OCI-LY3 (cell line): ENCODE measurements around the gene MEI4.

Experiments
- H2AFZ ChIP-seq: fragments of 200-600, 300-600 bp; shearing (Covaris generic); 2 replicates; pipeline ENCODE4 v1.6.0; 2014; ENCODE audit warnings: antibody characterized with exemption, low read depth, low read length
- H3K27ac ChIP-seq: fragments of 200-600, 300-600 bp; sonication (generic); 2 replicates; pipeline ENCODE4 v1.5.1; 2014; ENCODE audit warnings: mild to moderate bottlenecking, low read length, moderate library complexity, mixed read lengths
- H3K27me3 ChIP-seq: fragments of 200-600, 300-600 bp; sonication (generic); 2 replicates; pipeline ENCODE4 v1.6.1; 2014; ENCODE audit warnings: low read depth, low read length, mixed read lengths
- H3K36me3 ChIP-seq: fragments of 200-600, 300-600 bp; sonication (generic); replicated peaks from 2 replicates; pipeline ENCODE3; 2014; ENCODE audit warnings: low read depth, low read length, mixed read lengths
- H3K4me1 ChIP-seq: fragments of 300-600, 200-600 bp; sonication (generic); 2 replicates; pipeline ENCODE4 v1.6.1; 2014; ENCODE audit warnings: low read length, mixed read lengths
- H3K4me2 ChIP-seq: fragments of 200-600, 300-600 bp; sonication (generic); 2 replicates; pipeline ENCODE4 v1.6.1; 2014; ENCODE audit warnings: low read length, mixed read lengths
- H3K4me3 ChIP-seq: fragments of 300-600, 200-600 bp; sonication (generic); 2 replicates; pipeline ENCODE4 v1.5.1; 2014; ENCODE audit warnings: antibody characterized with exemption, mild to moderate bottlenecking, low read length, moderate library complexity
- H3K79me2 ChIP-seq: fragments of 300-600, 200-600 bp; shearing (Covaris generic); 2 replicates; pipeline ENCODE4 v1.6.1; 2014; ENCODE audit warnings: mild to moderate bottlenecking, low read length, mixed read lengths
- H3K9ac ChIP-seq: fragments of 300-600, 200-600 bp; shearing (Covaris generic); 2 replicates; pipeline ENCODE4 v1.6.0; 2014; ENCODE audit warnings: mild to moderate bottlenecking, low read length, moderate library complexity
- H3K9me3 ChIP-seq: fragments of 200-600, 300-600 bp; shearing (Covaris generic); 2 replicates; pipeline ENCODE4 v1.6.1; 2014; ENCODE audit warnings: low read length, mixed read lengths; ENCODE audit not compliant: insufficient read depth
- H4K20me1 ChIP-seq: fragments of 200-600, 300-600 bp; sonication (generic); 2 replicates; pipeline ENCODE4 v1.6.1; 2016; ENCODE audit warnings: low read length, mixed read lengths; ENCODE audit not compliant: insufficient read depth
- EZH2phosphoT487 ChIP-seq: fragments of 200-600 bp; shearing (Covaris generic); IDR thresholded peaks from 2 replicates; pipeline ENCODE4 v1.6.1; 2018; ENCODE audit warnings: antibody characterized with exemption, mixed run types, low read depth
- TF ChIP-seq, protein P1 (sequence below): fragments of 200-600, 300-600 bp; sonication (generic); IDR thresholded peaks from 2 replicates; pipeline ENCODE4 v1.5.1; 2014; ENCODE audit warnings: antibody characterized with exemption, low read length, low read depth

MEI4 gene

DNA sequence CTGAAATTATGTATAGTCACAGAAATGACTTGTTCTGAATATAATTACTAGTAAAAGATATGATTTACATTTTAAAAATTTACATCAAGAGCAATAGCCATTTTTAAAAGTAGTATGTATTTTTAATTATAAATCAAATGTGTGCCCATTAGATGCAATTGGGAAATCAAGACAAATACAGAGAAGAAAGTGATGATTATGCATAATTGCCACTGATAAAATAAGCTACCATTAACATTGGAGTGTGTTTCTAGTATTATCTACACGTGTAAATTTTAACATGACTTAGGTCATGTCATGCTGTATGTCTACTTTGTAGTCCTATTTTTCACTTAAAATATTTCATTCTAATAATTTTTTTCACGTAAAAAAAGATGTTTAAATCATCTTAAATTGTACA lies 22.8 kb upstream of the MEI4 start:
- Histone ChIP-seq H3K27me3 (no peaks in the 10 kb centered on the region), H3K4me1 (peaks cover 8% of the 10 kb centered on the region; the same call in 1 of the 2 replicates)
- no peak for TF ChIP-seq EZH2phosphoT487

DNA sequence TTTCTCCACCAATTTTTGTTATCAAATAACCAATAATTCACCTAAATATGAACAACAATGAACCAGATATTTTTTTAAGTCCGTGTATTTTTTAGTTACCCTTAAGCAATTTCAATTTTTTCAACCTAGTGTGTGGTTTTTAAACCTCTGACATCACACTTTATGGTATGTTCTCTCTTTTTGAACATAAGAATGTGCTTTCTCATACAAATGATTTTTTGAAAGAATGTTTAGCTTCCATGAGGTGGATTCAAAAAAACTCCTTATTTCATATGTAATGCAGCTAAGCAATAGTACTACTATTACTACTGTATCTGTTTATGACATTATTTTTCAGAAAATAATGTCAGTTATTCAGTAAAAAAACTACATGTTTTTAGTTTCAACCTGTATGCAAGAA lies 19.4 kb upstream of the MEI4 start:
- Histone ChIP-seq H3K27ac (no peak overlapping the region), H2AFZ (no peak overlapping the region), H3K27me3 (no peaks in the 10 kb centered on the region), H3K36me3 (no peaks in the 10 kb centered on the region), H3K9me3 (no peaks in the 10 kb centered on the region), H3K79me2 (no peaks in the 10 kb centered on the region), H3K4me1 (peaks cover 8% of the 10 kb centered on the region; the same call in 1 of the 2 replicates), H3K4me3 (no peak overlapping the region), H3K9ac (no peak overlapping the region), H4K20me1 (no peaks in the 10 kb centered on the region), H3K4me2 (no peak overlapping the region)
- TF ChIP-seq, protein P1, sequence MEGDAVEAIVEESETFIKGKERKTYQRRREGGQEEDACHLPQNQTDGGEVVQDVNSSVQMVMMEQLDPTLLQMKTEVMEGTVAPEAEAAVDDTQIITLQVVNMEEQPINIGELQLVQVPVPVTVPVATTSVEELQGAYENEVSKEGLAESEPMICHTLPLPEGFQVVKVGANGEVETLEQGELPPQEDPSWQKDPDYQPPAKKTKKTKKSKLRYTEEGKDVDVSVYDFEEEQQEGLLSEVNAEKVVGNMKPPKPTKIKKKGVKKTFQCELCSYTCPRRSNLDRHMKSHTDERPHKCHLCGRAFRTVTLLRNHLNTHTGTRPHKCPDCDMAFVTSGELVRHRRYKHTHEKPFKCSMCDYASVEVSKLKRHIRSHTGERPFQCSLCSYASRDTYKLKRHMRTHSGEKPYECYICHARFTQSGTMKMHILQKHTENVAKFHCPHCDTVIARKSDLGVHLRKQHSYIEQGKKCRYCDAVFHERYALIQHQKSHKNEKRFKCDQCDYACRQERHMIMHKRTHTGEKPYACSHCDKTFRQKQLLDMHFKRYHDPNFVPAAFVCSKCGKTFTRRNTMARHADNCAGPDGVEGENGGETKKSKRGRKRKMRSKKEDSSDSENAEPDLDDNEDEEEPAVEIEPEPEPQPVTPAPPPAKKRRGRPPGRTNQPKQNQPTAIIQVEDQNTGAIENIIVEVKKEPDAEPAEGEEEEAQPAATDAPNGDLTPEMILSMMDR: no peak
- no peak for TF ChIP-seq EZH2phosphoT487

More for the DNA sequence above, 22.8 kb upstream of the MEI4 start:
- H2AFZ ChIP-seq: no peak overlapping the region
- no peaks in the 10 kb centered on the region for H3K79me2 ChIP-seq
- H3K36me3 ChIP-seq: no peaks in the 10 kb centered on the region
- H3K27ac ChIP-seq: no peak overlapping the region
- H3K4me2 ChIP-seq: no peak overlapping the region
- no peak overlapping the region for H3K9ac ChIP-seq
- H4K20me1 ChIP-seq: no peaks in the 10 kb centered on the region
- H3K4me3 ChIP-seq: no peak overlapping the region
- no peaks in the 10 kb centered on the region for H3K9me3 ChIP-seq

DNA sequence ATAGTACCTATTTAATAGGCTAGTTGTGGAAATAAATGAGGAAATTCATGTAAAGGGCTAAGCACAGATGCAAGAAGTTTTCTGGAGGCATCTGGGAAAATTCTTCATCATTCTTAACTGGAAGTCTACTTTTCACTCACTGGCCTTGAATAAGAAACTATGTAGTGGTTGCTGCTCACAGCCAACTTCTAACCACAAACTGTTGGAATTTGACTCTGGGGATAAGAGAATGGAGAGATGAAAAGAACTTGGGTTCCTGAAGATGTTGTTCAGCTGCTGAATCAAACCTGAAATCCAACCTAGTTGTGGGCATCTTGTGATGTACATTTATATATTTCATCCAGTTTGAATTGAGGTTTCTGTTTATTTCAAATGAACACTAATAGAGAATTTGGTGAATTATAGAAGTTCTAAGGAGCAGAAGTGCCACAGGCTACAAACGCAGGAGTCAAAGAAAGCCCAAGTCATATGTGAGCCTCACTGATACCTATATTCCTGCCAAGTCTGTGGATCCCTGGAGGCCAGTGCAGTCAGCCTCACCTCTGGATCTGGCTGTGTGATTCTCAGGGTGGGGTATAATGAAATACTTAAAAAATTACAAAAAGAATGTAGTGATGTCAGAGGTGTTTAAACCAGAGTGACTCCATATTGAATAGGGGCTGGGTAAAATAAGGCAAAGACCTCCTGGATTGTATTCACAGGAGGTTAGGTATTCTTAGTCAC lies 18.7 kb upstream of the MEI4 start:
- Histone ChIP-seq H4K20me1 (no peaks in the 10 kb centered on the region), H3K27ac (no peak overlapping the region)
- TF ChIP-seq, protein P1: no peak
- no peak for TF ChIP-seq EZH2phosphoT487

DNA sequence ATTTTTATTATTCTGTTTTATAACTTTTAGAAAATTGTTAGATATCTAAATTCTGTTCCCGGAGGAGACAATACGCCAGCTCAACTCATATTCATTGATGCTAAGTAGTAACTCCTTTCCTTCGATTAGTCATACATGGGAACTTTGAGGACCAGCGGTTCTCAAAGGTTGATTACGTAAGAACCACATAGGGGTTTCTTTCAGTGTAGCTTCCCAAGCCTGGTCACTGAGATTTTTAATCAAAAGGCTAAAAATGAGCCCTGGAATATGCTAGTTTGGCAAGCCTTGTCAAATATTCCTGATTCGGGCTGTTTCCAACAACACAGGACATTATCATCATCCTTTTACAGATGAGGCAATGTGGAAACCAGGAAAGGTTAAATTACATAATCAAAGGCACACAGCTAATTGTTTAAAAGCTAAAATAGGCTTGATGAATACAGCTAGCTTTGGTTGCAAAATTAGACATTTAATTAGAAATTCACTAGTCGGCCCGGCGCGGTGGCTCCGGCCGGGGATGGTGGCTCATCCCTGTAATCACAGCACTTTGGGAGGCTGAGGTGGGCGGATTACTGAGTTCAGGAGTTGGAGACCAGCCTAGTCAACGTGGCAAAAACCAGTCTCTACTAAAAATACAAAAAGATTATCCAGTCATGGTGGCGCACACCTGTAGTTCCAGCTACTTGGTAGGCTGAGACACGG lies 14.6 kb upstream of the MEI4 start:
- no peak overlapping the region for H3K4me2 ChIP-seq
- no peak for TF ChIP-seq EZH2phosphoT487
- TF ChIP-seq, protein P1: no peak
- no peaks in the 10 kb centered on the region for H3K4me1 ChIP-seq
- H3K27ac ChIP-seq: no peak overlapping the region
- no peak overlapping the region for H2AFZ ChIP-seq
- H3K4me3 ChIP-seq: no peak overlapping the region
- H4K20me1 ChIP-seq: no peaks in the 10 kb centered on the region
- no peaks in the 10 kb centered on the region for H3K36me3 ChIP-seq
- no peaks in the 10 kb centered on the region for H3K9me3 ChIP-seq
- no peak overlapping the region for H3K9ac ChIP-seq
- no peaks in the 10 kb centered on the region for H3K27me3 ChIP-seq
- no peaks in the 10 kb centered on the region for H3K79me2 ChIP-seq

More for the DNA sequence above, 18.7 kb upstream of the MEI4 start:
- Histone ChIP-seq H3K79me2 (no peaks in the 10 kb centered on the region), H3K4me1 (peaks cover 8% of the 10 kb centered on the region; the same call in 1 of the 2 replicates), H3K9ac (no peak overlapping the region), H3K36me3 (no peaks in the 10 kb centered on the region), H3K9me3 (no peaks in the 10 kb centered on the region), H3K27me3 (no peaks in the 10 kb centered on the region), H3K4me2 (no peak overlapping the region), H3K4me3 (no peak overlapping the region), H2AFZ (no peak overlapping the region)
